A549 (cell line): ENCODE measurements around the gene SCG2. TPM values are rescaled to one million over a fixed set of nuclear protein-coding genes. Genes with fewer than 3 reads are reported as not detected.

Experiments
- ATAC-seq, 2 experiments: fragments of 200-7000 bp in 1 of 2; fragments of >200 bp in 1 of 2; cut with Nextera tagmentation in 1 of 2; cut with Tn5 transposase in 1 of 2; 3 replicates each; pipeline versions ENCODE4 v1.8.0 to v1.9.1; 2018 to 2020; ENCODE audit warnings: mild to moderate bottlenecking in 1 of 2, moderate library complexity in 1 of 2
- CTCF ChIA-PET: fragments of 300-600 bp; sonication (Branson Sonifier 250); formaldehyde crosslinking; extraction: SDS; loops from one replicate; lab custom pipeline; 2021; ENCODE audit warnings: antibody characterized with exemption, inconsistent platforms; lab: Yijun Ruan, JAX
- POLR2A ChIA-PET: fragments of 350-600 bp; formaldehyde crosslinking; extraction: SDS; loops from one replicate; lab custom pipeline; 2021; ENCODE audit warnings: antibody characterized with exemption, inconsistent platforms; lab: Yijun Ruan, JAX
- DNase-seq, 2 experiments: peaks; one replicate each; pipeline versions ENCODE4 v3.0.0 to v3.0.0-alpha.2; 2011 to 2016; ENCODE audit warnings: low read depth in 1 of 2, low spot score in 1 of 2
- FAIRE-seq: peaks from 2 replicates; lab custom pipeline; 2011; peaks lifted over from hg19 to GRCh38; lab: Jason Lieb, UNC
- H3K27ac ChIP-seq, 2 experiments: fragments of >200 bp; sonication (Bioruptor Twin); formaldehyde crosslinking; 3 replicates each; pipeline ENCODE4 v1.5.1; 2016 to 2017
- H3K4me1 ChIP-seq: fragments of >200 bp; sonication (Bioruptor Twin); formaldehyde crosslinking; 3 replicates; pipeline ENCODE4 v1.6.1; 2016
- H3K4me2 ChIP-seq: fragments of >200 bp; sonication (Bioruptor Twin); formaldehyde crosslinking; 3 replicates; pipeline ENCODE4 v1.6.1; 2016
- H3K4me3 ChIP-seq: fragments of >200 bp; sonication (Bioruptor Twin); formaldehyde crosslinking; 3 replicates; pipeline ENCODE4 v1.5.1; 2016
- H3K9me3 ChIP-seq: fragments of >200 bp; sonication (Bioruptor Twin); formaldehyde crosslinking; 3 replicates; pipeline ENCODE4 v1.6.1; 2016
- ATOH8 ChIP-seq: fragments of 250-450 bp; sonication (Bioruptor Pico); IDR thresholded peaks from 2 replicates; pipeline ENCODE4 v1.5.0; 2020; ENCODE audit warnings: low read depth, mild to moderate bottlenecking, moderate library complexity
- CHD4 ChIP-seq: fragments of 200-600 bp; sonication (generic); IDR thresholded peaks from 2 replicates; pipeline ENCODE4 v1.6.1; 2016; ENCODE audit warnings: antibody characterized with exemption, mild to moderate bottlenecking, borderline replicate concordance
- HMGXB4 ChIP-seq: fragments of 250-450 bp; sonication (Bioruptor Pico); IDR thresholded peaks from 2 replicates; pipeline ENCODE4 v1.5.0; 2021; ENCODE audit warnings: mild to moderate bottlenecking, moderate library complexity, borderline replicate concordance
- HOXB13 ChIP-seq: fragments of 250-450 bp; sonication (Bioruptor Pico); IDR thresholded peaks from 2 replicates; pipeline ENCODE4 v1.5.0; 2020; ENCODE audit warnings: low read depth, mild to moderate bottlenecking, moderate library complexity
- HOXB5 ChIP-seq: fragments of 250-450 bp; sonication (Bioruptor Pico); IDR thresholded peaks from 2 replicates; pipeline ENCODE4 v1.5.0; 2020; ENCODE audit warnings: mild to moderate bottlenecking, moderate library complexity
- JUNB ChIP-seq: fragments of >200 bp; sonication (Bioruptor Twin); formaldehyde crosslinking; IDR thresholded peaks from 2 replicates; pipeline ENCODE4 v1.6.1; 2016
- MAFK ChIP-seq: fragments of 450-650 bp; IDR thresholded peaks from 2 replicates; pipeline ENCODE4 v1.6.1; 2014; ENCODE audit not compliant: partially characterized antibody
- MAZ ChIP-seq: fragments of 150-350 bp; IDR thresholded peaks from 2 replicates; pipeline ENCODE4 v1.6.1; 2014; ENCODE audit warnings: antibody characterized with exemption, low read depth, low read length, borderline replicate concordance
- MYC ChIP-seq: IDR thresholded peaks from 2 replicates; pipeline ENCODE4 v1.6.1; 2012; ENCODE audit warnings: mild to moderate bottlenecking, inconsistent platforms, low read length, improper control_type of control experiment, borderline replicate concordance
- NR3C1 ChIP-seq: fragments of >200 bp; sonication (Bioruptor Twin); formaldehyde crosslinking; IDR thresholded peaks from 3 replicates; pipeline ENCODE4 v1.6.1; 2017
- RAD21 ChIP-seq, 2 experiments: fragments of >200 bp in 1 of 2; sonication (Bioruptor Twin) in 1 of 2; formaldehyde crosslinking in 1 of 2; IDR thresholded peaks in 1 of 2; conservative IDR thresholded peaks in 1 of 2; 2 replicates in 1 of 2; 3 replicates in 1 of 2; pipeline ENCODE4 v1.6.1; 2012 to 2018; ENCODE audit warnings: inconsistent platforms in 1 of 2
- SMC3 ChIP-seq: fragments of >200 bp; sonication (Bioruptor Twin); formaldehyde crosslinking; IDR thresholded peaks from 3 replicates; pipeline ENCODE4 v1.6.1; 2018; ENCODE audit warnings: inconsistent platforms
- TFCP2L1 ChIP-seq: fragments of 250-450 bp; sonication (Bioruptor Pico); IDR thresholded peaks from 2 replicates; pipeline ENCODE4 v1.5.0; 2021; ENCODE audit warnings: mild to moderate bottlenecking
- USF2 ChIP-seq: fragments of 450-650 bp; IDR thresholded peaks from 2 replicates; pipeline ENCODE4 v1.6.1; 2014; ENCODE audit warnings: antibody characterized with exemption
- ZC3H11A ChIP-seq: fragments of 450-650 bp; IDR thresholded peaks from 2 replicates; pipeline ENCODE4 v1.6.1; 2014; ENCODE audit warnings: antibody characterized with exemption, mild to moderate bottlenecking
- ZSCAN20 ChIP-seq: fragments of 250-450 bp; sonication (Bioruptor Pico); IDR thresholded peaks from 2 replicates; pipeline ENCODE4 v1.8.0; 2022; ENCODE audit warnings: mild to moderate bottlenecking, moderate library complexity
- WGBS: methylation state at CpG from one replicate; pipeline ENCODE4 v1.1.6; 2017; ENCODE audit errors: missing lambda C conversion rate; 5-methylcytosine and 5-hydroxymethylcytosine counted together
- polyA plus RNA-seq, 4 experiments: library from polyadenylated mRNA; depleted of rRNA in 3 of 4; stranded (reverse); fragments of >200 nt; fragmentation: RNase III in 1 of 4; extraction: RNeasy Plus Mini Kit Qiagen cat#74134 plus additional on column Dnase treatment in 1 of 4; gene quantifications; 2 replicates in 3 of 4; 3 replicates in 1 of 4; pipeline ENCODE4 v1.2.3, GENCODE V29; 2011 to 2017
- TF ChIP-seq, protein P1 (sequence below): fragments of 200-600 bp; sonication (generic); IDR thresholded peaks from 2 replicates; pipeline ENCODE4 v1.6.1; 2016; ENCODE audit warnings: antibody characterized with exemption, mild to moderate bottlenecking, moderate library complexity
- TF ChIP-seq, protein P2 (sequence below): fragments of 150-350 bp; IDR thresholded peaks from 2 replicates; pipeline ENCODE4 v1.6.1; 2014; ENCODE audit warnings: low read depth, mild to moderate bottlenecking, low read length

Gene SCG2
- polyA plus RNA-seq, 2 of the 4 experiments (the other 2 are of a cell fraction) = 0.84 to 10.2 TPM

DNA sequence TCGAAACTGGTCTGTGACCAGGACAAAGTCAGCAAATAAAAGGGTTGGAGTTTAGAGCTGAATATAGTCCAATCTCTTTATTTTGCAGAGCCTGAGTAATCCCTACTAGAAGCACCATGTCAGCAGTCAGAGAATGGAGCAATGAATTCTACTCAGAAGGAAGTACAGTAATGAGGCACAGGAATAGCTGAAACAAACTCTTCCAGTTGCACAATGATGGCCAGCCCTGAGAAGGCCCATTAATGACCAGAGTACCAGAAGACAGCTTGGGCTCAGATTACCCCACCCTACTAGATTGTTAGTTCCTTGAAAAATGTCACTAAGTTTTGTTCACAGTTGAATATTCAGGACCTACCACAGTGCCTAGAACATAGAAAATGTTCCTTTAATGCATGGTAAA lies 40.3 kb upstream of the SCG2 start:
- DNase-seq = no peak
- ChIA-PET POLR2A (no interaction called here), CTCF (interaction anchor here (1.2 to 1.5 kb wide), 3 partner anchors 9 to 14 kb away, joined by 4 to 7 read pairs (median 5); no protein-coding TSS in a partner anchor)
- WGBS = 91% methylated on average over 1 of the region's 1 CpG
- H3K9me3 ChIP-seq = no peaks in the 10 kb centered on the region; the same call in 2 of the 3 replicates
- no peak; a peak in 1 of 6 replicates for ATAC-seq
- FAIRE-seq = no peak
- peaks cover 26% of the 10 kb centered on the region for H3K4me1 ChIP-seq
- no peak overlapping the region for H3K4me2 ChIP-seq
- H3K27ac ChIP-seq = no peak overlapping the region
- TF ChIP-seq MYC (no peak), HMGXB4 (CRISPR knock-in tag) (no peak), ZSCAN20 (CRISPR knock-in tag) (no peak), MAZ (no peak), RAD21 (conservative IDR thresholded peaks at IDR 0.05 in 1 of 2, IDR thresholded peaks at IDR 0.05 in 1 of 2) (no peak), NR3C1 (no peak)
- no peak overlapping the region for H3K4me3 ChIP-seq

DNA sequence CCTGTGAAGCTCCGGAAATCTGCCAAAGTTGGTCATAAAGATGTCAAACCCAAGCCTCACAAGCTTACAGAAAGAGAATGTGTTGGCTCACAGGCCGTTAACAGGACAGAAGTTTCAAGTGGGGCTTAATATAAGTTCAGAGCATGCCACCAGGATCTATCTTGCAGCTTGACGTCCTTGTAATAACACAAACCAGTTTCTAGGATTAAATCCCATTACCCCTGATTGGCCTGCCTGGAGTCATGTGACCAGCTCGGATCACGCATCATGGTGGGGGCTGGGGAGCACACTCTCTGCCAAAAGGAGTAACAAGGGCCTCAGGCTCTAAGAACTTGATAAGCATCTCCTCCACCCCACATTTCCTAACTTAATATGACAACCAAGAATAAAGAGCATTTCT lies 38.9 kb upstream of the SCG2 start:
- H3K27ac ChIP-seq = no peak overlapping the region
- no peak overlapping the region for H3K4me3 ChIP-seq
- H3K9me3 ChIP-seq = no peaks in the 10 kb centered on the region; the same call in 2 of the 3 replicates
- H3K4me2 ChIP-seq = no peak overlapping the region
- ChIA-PET CTCF (interaction anchor here (1.3 kb wide), 1 partner anchor 669 kb away, joined by 3 read pairs; no protein-coding TSS in a partner anchor), POLR2A (interaction anchor here (0.6 kb wide), 1 partner anchor 39 kb away, joined by 4 read pairs; the partner anchor contains the start of gene SCG2)
- FAIRE-seq (no peak), ATAC-seq (no peak), DNase-seq (no peak)
- WGBS = 73% methylated on average over 5 of the region's 5 CpGs
- TF ChIP-seq CHD4 (no peak), HOXB5 (CRISPR knock-in tag) (no peak), USF2 (0 out of 2 replicates have a peak, but pooled peaks have one; percentile 21), ZC3H11A (no peak)
- H3K4me1 ChIP-seq = peaks cover 24% of the 10 kb centered on the region

GRCh38 chr2:223635080-223635479 lies 32.9 kb upstream of the SCG2 start:
- Histone ChIP-seq H3K4me1 (no peaks in the 10 kb centered on the region), H3K4me2 (no peak overlapping the region), H3K4me3 (no peak overlapping the region), H3K9me3 (no peaks in the 10 kb centered on the region; the same call in 2 of the 3 replicates), H3K27ac (no peak overlapping the region)
- POLR2A ChIA-PET = no interaction called here
- CTCF ChIA-PET = no interaction called here
- no peak for FAIRE-seq
- 76% methylated on average over 1 of the region's 1 CpG for WGBS
- TF ChIP-seq ATOH8 = no peak
- TF ChIP-seq, protein P1, sequence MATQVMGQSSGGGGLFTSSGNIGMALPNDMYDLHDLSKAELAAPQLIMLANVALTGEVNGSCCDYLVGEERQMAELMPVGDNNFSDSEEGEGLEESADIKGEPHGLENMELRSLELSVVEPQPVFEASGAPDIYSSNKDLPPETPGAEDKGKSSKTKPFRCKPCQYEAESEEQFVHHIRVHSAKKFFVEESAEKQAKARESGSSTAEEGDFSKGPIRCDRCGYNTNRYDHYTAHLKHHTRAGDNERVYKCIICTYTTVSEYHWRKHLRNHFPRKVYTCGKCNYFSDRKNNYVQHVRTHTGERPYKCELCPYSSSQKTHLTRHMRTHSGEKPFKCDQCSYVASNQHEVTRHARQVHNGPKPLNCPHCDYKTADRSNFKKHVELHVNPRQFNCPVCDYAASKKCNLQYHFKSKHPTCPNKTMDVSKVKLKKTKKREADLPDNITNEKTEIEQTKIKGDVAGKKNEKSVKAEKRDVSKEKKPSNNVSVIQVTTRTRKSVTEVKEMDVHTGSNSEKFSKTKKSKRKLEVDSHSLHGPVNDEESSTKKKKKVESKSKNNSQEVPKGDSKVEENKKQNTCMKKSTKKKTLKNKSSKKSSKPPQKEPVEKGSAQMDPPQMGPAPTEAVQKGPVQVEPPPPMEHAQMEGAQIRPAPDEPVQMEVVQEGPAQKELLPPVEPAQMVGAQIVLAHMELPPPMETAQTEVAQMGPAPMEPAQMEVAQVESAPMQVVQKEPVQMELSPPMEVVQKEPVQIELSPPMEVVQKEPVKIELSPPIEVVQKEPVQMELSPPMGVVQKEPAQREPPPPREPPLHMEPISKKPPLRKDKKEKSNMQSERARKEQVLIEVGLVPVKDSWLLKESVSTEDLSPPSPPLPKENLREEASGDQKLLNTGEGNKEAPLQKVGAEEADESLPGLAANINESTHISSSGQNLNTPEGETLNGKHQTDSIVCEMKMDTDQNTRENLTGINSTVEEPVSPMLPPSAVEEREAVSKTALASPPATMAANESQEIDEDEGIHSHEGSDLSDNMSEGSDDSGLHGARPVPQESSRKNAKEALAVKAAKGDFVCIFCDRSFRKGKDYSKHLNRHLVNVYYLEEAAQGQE = no peak
- TF ChIP-seq SMC3 = no peak
- TF ChIP-seq JUNB = no peak
- no peak for TF ChIP-seq HOXB13 (CRISPR knock-in tag)
- TF ChIP-seq, protein P2, sequence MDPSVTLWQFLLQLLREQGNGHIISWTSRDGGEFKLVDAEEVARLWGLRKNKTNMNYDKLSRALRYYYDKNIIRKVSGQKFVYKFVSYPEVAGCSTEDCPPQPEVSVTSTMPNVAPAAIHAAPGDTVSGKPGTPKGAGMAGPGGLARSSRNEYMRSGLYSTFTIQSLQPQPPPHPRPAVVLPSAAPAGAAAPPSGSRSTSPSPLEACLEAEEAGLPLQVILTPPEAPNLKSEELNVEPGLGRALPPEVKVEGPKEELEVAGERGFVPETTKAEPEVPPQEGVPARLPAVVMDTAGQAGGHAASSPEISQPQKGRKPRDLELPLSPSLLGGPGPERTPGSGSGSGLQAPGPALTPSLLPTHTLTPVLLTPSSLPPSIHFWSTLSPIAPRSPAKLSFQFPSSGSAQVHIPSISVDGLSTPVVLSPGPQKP = no peak
- no peak for TF ChIP-seq TFCP2L1 (CRISPR knock-in tag)
- TF ChIP-seq MAFK = peak; percentile 94
- no peak for ATAC-seq
- no peak for DNase-seq
